PFSK-1 (cell line): ENCODE data around the gene TJP2.

ENCODE experiments used
- FOXP2 ChIP-seq: optimal IDR thresholded peaks from 2 replicates; pipeline ENCODE3; 2011; ENCODE audit warnings: borderline replicate concordance, control low read depth, inconsistent platforms; ENCODE audit not compliant: insufficient read depth; ENCODE audit errors: extremely low read length, extremely low read depth
- POLR2AphosphoS5 ChIP-seq: IDR thresholded peaks from 2 replicates; pipeline ENCODE4 v1.6.1; 2012; ENCODE audit warnings: low read depth, mild to moderate bottlenecking, control low read depth, low read length, moderate library complexity
- SIN3A ChIP-seq: IDR thresholded peaks from 2 replicates; pipeline ENCODE4 v1.6.1; 2012; ENCODE audit warnings: mild to moderate bottlenecking, low read length, moderate library complexity, borderline replicate concordance; ENCODE audit not compliant: insufficient read depth
- TAF1 ChIP-seq: IDR thresholded peaks from 2 replicates; pipeline ENCODE4 v1.6.1; 2012; ENCODE audit warnings: low read length, control low read depth, borderline replicate concordance; ENCODE audit not compliant: insufficient read depth
- TF ChIP-seq, protein P1 (sequence below), 2 experiments: IDR thresholded peaks; 2 replicates each; pipeline versions ENCODE4 v1.6.1 to v1.8.0; 2011 to 2012; ENCODE audit warnings: low read depth in 2 of 2, low read length in 2 of 2, control low read depth in 1 of 2, inconsistent platforms in 1 of 2, mild to moderate bottlenecking in 1 of 2, moderate library complexity in 1 of 2; ENCODE audit not compliant: insufficient read depth in 1 of 2

TJP2 gene

DNA sequence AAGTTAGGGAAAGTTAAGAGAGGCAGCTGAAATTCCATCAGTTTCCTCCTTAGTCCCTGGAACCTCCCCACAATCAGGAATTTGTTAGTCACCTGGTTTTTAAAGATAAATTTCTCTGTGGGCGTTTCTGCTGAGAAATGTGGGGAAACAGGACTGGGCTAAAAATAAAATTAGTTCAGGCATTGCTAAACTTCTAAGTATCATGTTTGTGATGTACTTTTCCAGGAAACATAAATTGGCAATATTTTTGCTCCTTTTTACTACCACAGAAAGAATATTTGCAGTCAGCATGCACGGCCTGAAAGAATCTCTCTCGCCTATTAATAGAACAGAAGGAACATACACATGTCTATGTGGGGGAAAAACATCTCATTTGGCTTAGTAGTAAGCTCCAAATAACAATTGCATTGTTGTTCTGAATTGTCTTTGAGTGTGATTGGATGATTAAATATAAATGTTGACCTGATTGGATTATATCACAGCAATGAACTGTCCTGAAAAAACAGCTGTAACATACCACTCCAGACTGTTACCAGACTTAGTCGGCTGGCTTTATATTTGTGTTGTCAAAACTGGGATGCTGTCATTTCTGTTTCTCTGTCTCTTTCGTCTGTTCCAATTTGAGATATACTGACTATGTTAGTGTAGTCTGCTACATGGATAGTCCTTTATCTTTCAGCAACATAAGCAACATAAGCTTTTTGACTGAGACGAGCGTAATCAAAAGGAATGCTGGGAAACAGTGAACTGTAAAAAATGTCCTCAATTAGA lies 12.9 kb downstream of the TJP2 start:
- TF ChIP-seq FOXP2 (no peak), SIN3A (no peak), POLR2AphosphoS5 (no peak), TAF1 (no peak)
- TF ChIP-seq, protein P1, sequence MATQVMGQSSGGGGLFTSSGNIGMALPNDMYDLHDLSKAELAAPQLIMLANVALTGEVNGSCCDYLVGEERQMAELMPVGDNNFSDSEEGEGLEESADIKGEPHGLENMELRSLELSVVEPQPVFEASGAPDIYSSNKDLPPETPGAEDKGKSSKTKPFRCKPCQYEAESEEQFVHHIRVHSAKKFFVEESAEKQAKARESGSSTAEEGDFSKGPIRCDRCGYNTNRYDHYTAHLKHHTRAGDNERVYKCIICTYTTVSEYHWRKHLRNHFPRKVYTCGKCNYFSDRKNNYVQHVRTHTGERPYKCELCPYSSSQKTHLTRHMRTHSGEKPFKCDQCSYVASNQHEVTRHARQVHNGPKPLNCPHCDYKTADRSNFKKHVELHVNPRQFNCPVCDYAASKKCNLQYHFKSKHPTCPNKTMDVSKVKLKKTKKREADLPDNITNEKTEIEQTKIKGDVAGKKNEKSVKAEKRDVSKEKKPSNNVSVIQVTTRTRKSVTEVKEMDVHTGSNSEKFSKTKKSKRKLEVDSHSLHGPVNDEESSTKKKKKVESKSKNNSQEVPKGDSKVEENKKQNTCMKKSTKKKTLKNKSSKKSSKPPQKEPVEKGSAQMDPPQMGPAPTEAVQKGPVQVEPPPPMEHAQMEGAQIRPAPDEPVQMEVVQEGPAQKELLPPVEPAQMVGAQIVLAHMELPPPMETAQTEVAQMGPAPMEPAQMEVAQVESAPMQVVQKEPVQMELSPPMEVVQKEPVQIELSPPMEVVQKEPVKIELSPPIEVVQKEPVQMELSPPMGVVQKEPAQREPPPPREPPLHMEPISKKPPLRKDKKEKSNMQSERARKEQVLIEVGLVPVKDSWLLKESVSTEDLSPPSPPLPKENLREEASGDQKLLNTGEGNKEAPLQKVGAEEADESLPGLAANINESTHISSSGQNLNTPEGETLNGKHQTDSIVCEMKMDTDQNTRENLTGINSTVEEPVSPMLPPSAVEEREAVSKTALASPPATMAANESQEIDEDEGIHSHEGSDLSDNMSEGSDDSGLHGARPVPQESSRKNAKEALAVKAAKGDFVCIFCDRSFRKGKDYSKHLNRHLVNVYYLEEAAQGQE (IDR thresholded peaks at IDR 0.05; ENCODE audit: insufficient read depth in 1 of 2, low read depth in 2 of 2, low read length in 2 of 2): no peak

DNA sequence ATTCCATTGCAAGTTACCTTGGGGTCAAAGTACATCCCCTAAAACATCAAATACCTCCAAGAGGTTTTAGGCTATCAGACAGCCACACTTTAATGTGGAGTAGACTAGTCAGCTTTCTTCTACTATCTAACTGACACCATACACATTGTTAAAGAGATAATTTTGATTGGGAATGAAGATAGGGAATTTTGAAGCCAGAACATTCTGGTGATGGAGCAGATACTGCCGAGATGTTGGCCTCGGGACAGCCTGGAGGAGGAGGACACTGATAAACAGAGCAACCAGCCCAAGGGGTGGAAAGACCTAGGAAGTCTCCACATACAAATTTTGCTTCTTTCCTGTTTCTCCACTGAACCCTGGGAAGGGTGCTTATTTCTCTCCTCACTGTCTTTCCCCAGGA lies 14.9 kb downstream of the TJP2 start:
- TF ChIP-seq, protein P1 (IDR thresholded peaks at IDR 0.05; ENCODE audit: insufficient read depth in 1 of 2, low read depth in 2 of 2, low read length in 2 of 2): no peak
- TF ChIP-seq TAF1 (no peak), SIN3A (no peak), POLR2AphosphoS5 (no peak), FOXP2 (no peak)

DNA sequence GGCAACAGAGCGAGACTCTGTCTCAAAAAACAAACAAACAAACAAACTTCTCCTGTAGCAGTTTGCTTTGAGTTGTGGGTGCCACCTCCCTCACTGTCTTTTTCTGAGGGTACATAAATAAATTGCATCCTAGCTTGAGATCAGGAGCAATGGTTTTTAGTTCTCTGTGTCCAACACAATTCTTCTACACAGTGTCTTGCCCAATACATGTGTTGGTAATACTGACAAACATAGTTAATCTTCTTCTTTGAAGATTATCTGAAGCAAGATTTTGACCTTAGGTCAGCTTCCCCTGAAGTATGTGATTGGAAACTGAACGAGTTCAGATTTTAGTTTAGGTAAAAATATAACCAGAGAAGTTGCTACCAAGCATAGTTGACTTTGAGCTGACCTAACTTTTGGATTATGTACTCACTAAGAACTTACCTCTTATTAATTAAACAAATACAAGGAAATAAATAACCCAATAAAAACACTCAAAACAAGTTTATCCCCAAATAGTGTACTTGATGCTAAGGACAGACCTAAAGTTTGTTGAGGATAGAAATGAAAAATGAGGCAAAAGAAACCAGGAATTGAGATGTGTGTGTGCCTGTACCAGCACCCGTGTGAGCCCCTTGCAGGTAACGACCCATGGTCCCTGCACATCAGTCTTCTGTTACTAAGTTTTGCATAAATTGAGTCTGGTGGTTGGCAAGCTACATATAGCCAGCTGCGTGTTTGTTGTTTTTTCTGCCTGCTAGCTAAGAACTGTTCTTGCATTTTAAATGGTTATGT lies 16.2 kb downstream of the TJP2 start:
- TF ChIP-seq, protein P1 (IDR thresholded peaks at IDR 0.05; ENCODE audit: insufficient read depth in 1 of 2, low read depth in 2 of 2, low read length in 2 of 2): no peak
- TF ChIP-seq SIN3A (no peak), TAF1 (no peak), POLR2AphosphoS5 (no peak), FOXP2 (no peak)

DNA sequence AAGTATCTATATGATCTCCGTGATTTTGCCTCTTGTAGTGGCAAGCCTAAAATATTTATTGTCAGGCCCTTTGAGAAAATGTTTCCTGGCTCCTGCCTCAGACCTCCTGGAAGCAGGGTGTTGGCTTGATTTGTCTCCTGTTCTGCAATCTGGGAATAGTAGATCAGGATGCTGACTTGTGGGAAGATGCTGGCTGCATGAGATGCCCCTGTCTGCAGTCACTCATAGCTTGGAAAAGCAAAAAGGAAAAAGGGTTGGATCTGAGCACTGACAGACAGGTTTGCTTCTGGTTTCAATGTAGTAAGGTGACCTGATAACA lies 16.7 kb downstream of the TJP2 start:
- TF ChIP-seq, protein P1 (IDR thresholded peaks at IDR 0.05; ENCODE audit: insufficient read depth in 1 of 2, low read depth in 2 of 2, low read length in 2 of 2): no peak
- TF ChIP-seq TAF1 (no peak), POLR2AphosphoS5 (no peak)
